ENCODE measurements around the gene SPACA5.
"Not testable (repeated sequence)": the region's sequence is repeated elsewhere in the genome, so short reads cannot be mapped to it uniquely, and the experiment has no call there.

The SPACA5 gene

GRCh38 chrX:48022100-48022499, 15.3 kb downstream of the SPACA5 start:
- DNase-seq, result no peak

- DNase-seq, result no peak
Observed at GRCh38 chrX:48022738-48023137, 15.9 kb downstream of the SPACA5 start.

GRCh38 chrX:48025561-48025960, 18.8 kb downstream of the SPACA5 start:
- DNase-seq, result peak in 1 of 2 experiments; percentile 27

DNA sequence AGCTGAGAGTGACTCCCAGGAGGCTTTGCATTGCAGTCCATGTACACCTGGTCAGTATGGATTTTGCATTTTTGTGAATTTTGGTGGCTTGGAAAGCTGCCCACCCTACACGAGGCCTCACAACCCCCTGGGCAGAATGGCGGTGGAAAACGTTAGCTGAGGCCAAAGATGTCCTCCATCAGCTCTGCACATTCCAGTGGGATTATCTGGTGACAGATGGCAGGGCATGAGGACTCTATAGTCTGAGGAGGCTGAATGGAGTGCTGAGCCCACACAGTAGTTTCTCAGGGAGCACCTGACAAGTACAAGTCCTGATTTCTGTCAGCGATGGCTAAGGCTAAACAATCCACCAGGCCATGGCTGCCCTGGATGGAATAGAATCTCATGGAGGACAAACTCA, 20.8 kb downstream of the SPACA5 start:
- not testable (repeated sequence) for DNase-seq

- DNase-seq, result no peak
Observed at GRCh38 chrX:48028091-48028490, 21.3 kb downstream of the SPACA5 start.

GRCh38 chrX:48030237-48030636, 23.4 kb downstream of the SPACA5 start:
- no peak for DNase-seq

DNA sequence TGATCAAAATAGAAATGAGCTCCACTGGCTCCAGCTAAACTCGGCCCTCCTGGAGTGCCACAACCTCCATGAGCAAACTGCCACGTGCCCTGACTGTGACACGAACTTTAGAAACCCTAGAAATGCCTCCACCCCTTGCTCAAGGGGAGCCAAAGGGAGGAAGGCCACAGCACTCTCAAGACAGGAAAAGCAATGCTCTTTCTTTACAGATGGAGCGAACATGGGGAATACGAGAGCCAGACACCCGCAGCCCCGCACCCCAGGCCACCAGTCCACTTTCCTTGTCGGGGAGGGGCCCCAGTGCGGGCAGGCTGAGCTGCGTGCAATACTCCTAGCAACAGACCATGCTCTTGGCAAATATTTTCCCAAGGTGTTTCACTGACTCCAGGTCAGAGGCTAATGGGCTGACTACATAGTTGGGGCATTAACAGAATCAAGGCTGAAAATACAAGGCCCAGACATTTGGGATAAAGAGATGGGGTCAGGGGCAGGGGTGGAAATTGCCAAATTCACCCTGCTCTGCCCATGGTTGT, 23.9 kb downstream of the SPACA5 start:
- DNase-seq, result not testable (repeated sequence)

- DNase-seq, result no peak
Observed at GRCh38 chrX:48035891-48036290, 29.1 kb downstream of the SPACA5 start.

- DNase-seq, result no peak
Observed at GRCh38 chrX:48043056-48043455, 36.3 kb downstream of the SPACA5 start.

GRCh38 chrX:48045410-48046311, 38.9 kb downstream of the SPACA5 start:
- DNase-seq, result no peak

DNA sequence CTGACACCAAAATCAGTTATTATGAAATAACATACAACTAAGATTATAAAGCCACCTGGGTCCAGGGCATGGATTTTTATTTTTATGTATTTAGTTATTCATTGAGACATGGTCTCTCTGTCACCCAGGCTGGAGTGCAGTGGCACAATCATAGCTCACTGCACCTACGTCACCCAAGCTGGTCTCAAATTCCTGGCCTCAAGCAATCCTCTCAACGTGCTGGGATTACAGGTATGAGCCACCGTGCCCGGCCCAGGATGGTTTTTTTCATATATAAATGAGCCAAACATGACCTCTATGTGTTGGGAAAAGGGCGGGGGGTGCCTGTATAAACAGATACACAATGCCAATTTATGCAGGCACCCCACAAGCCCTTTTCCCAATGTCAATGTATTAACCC, 40.1 kb downstream of the SPACA5 start:
- no peak for DNase-seq

DNA sequence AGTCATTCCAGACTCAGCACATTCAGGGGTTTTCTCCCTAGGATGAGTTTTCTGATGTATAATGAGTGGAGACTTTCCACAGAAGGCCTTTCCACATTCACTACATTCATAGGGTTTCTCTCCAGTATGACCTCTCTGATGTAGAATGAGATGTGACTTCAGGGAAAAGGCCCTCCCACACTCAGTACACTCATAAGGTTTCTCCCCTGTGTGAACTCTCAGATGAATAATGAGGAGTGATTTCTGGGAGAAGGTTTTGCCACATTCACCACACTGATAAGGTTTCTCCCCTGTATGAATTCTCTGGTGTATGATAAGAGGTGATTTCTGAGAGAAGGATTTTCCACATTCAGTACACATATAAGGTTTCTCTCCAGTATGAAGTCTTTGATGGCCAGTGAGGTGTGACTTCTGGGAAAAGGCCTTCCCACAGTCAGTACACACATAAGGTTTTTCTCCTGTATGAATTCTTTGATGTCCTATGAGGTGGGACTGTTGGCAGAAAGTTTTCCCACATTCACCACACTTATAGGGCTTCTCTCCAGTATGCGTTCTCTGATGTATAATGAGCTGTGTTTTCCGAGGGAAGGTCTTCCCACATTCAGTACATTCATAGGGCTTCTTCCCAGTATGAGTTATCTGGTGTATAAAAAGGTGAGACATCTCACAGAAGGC, 52.0 kb downstream of the SPACA5 start:
- no peak for DNase-seq

DNA sequence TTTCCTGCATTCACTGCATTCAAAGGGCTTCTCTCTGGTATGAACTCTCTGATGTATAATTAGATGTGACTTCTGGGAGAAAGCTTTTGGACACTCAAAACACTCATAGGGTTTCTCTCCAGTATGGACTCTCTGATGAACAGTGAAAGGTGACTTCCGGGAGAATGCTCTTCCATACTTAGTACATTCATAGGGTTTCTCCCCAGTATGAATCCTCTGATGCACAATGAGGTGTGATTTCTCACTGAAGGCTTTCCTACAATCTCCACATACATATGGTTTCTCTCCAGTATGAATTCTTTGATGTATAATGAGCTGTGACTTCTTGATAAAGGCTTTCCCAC, 52.5 kb downstream of the SPACA5 start:
- DNase-seq, result no peak

Data from stimulated activated CD4-positive, alpha-beta T cell treated with anti-CD3 and anti-CD28 coated beads, Interleukin-4, amount 100 ng/mL, for 4 hours (primary cell).